GM23338 (cell line): ENCODE data around the gene PAK4. TPM values are rescaled to one million over a fixed set of nuclear protein-coding genes. Genes with fewer than 3 reads are reported as not detected.

Source experiments
- ATAC-seq: fragments of 200-7000 bp; cut with Tn5 transposase; 3 replicates; pipeline ENCODE4 v1.9.1; 2020
- DNase-seq: peaks from one replicate; pipeline ENCODE4 v3.0.0-alpha.2; 2015; ENCODE audit warnings: low spot score
- H2AFZ ChIP-seq: fragments of 200-600 bp; sonication (generic); 2 replicates; pipeline ENCODE4 v1.8.0; 2016; ENCODE audit warnings: antibody characterized with exemption, mild to moderate bottlenecking, moderate library complexity
- H3F3A ChIP-seq: fragments of 200-600 bp; sonication (generic); replicated peaks from 2 replicates; pipeline ENCODE4 v1.8.0; 2017; ENCODE audit warnings: antibody characterized with exemption, mixed run types, low read depth
- H3K27ac ChIP-seq: fragments of 200-600 bp; sonication (generic); 2 replicates; pipeline ENCODE4 v1.6.1; 2016; ENCODE audit warnings: low read depth
- H3K27me3 ChIP-seq: fragments of 200-600 bp; sonication (generic); 2 replicates; pipeline ENCODE4 v1.8.0; 2016; ENCODE audit warnings: mild to moderate bottlenecking, mixed run types, moderate library complexity; ENCODE audit not compliant: insufficient read depth
- H3K36me3 ChIP-seq: fragments of 200-600 bp; sonication (generic); 2 replicates; pipeline ENCODE4 v1.8.0; 2016; ENCODE audit warnings: mild to moderate bottlenecking; ENCODE audit not compliant: insufficient read depth
- H3K4me1 ChIP-seq: fragments of 200-600 bp; sonication (generic); 2 replicates; pipeline ENCODE4 v1.8.0; 2016; ENCODE audit warnings: mild to moderate bottlenecking, moderate library complexity; ENCODE audit not compliant: insufficient read depth
- H3K4me2 ChIP-seq: fragments of 200-600 bp; sonication (generic); 2 replicates; pipeline ENCODE4 v1.7.1; 2017; ENCODE audit warnings: mixed run types
- H3K4me3 ChIP-seq: fragments of 200-600 bp; sonication (generic); 2 replicates; pipeline ENCODE4 v1.6.1; 2016; ENCODE audit warnings: mixed run types
- H3K79me2 ChIP-seq: fragments of 200-600 bp; sonication (generic); replicated peaks from 2 replicates; pipeline ENCODE4 v1.8.0; 2017; ENCODE audit warnings: mild to moderate bottlenecking; ENCODE audit not compliant: insufficient read depth
- H3K9me2 ChIP-seq: fragments of 200-600 bp; sonication (generic); 2 replicates; pipeline ENCODE4 v1.8.0; 2017; ENCODE audit not compliant: insufficient read depth
- H4K20me1 ChIP-seq: fragments of 200-600 bp; sonication (generic); replicated peaks from 2 replicates; pipeline ENCODE4 v1.8.0; 2017; ENCODE audit warnings: mild to moderate bottlenecking; ENCODE audit not compliant: insufficient read depth
- H3K27ac Mint-ChIP-seq: 2 replicates; pipeline ENCODE4 v1.8.0; 2020; ENCODE audit warnings: inconsistent platforms, mild to moderate bottlenecking, moderate library complexity, mixed read lengths
- H3K27me3 Mint-ChIP-seq: 3 replicates; pipeline ENCODE4 v1.8.0; 2022; ENCODE audit warnings: low read depth, mild to moderate bottlenecking, moderate library complexity, mixed read lengths, inconsistent platforms; ENCODE audit not compliant: insufficient read depth, poor library complexity
- H3K36me3 Mint-ChIP-seq: 3 replicates; pipeline ENCODE4 v1.8.0; 2021; ENCODE audit warnings: low read depth, mild to moderate bottlenecking, inconsistent platforms, moderate library complexity, mixed read lengths
- H3K4me1 Mint-ChIP-seq: 3 replicates; pipeline ENCODE4 v1.8.0; 2020; ENCODE audit warnings: mild to moderate bottlenecking, inconsistent platforms, mixed read lengths
- H3K4me3 Mint-ChIP-seq: 3 replicates; pipeline ENCODE4 v1.8.0; 2021; ENCODE audit warnings: moderate library complexity, mild to moderate bottlenecking, inconsistent platforms, mixed read lengths
- H3K9me3 Mint-ChIP-seq: 3 replicates; pipeline ENCODE4 v1.8.0; 2020; ENCODE audit warnings: moderate library complexity, mild to moderate bottlenecking, inconsistent platforms, mixed read lengths
- CREB1 ChIP-seq: fragments of 250-450 bp; sonication (Bioruptor Pico); IDR thresholded peaks from 2 replicates; pipeline ENCODE4 v1.5.0; 2020; ENCODE audit warnings: low read depth, mild to moderate bottlenecking, moderate library complexity
- CTCF ChIP-seq, 2 experiments: fragments of 200-600 bp in 1 of 2; sonication (generic) in 1 of 2; conservative IDR thresholded peaks; 2 replicates each; pipeline versions ENCODE4 v1.5.1 to v1.6.1; 2016 to 2017; ENCODE audit warnings: antibody characterized with exemption in 2 of 2, low read depth in 2 of 2, mild to moderate bottlenecking in 2 of 2, moderate library complexity in 1 of 2
- ETS1 ChIP-seq: IDR thresholded peaks from 2 replicates; pipeline ENCODE4 v1.6.1; 2016; ENCODE audit warnings: antibody characterized with exemption
- EZH2 ChIP-seq: fragments of 200-600 bp; sonication (generic); IDR thresholded peaks from one replicate; pipeline ENCODE4 v1.8.0; 2017; ENCODE audit warnings: antibody characterized with exemption, mild to moderate bottlenecking, low read depth; ENCODE audit not compliant: unreplicated experiment
- EZH2phosphoT487 ChIP-seq: fragments of 200-600 bp; sonication (generic); IDR thresholded peaks from one replicate; pipeline ENCODE4 v1.8.1; 2018; ENCODE audit warnings: antibody characterized with exemption; ENCODE audit not compliant: unreplicated experiment
- JUNB ChIP-seq: IDR thresholded peaks from one replicate; pipeline ENCODE4 v1.6.1; 2016; ENCODE audit warnings: antibody characterized with exemption; ENCODE audit not compliant: unreplicated experiment
- NANOG ChIP-seq: IDR thresholded peaks from 2 replicates; pipeline ENCODE4 v1.6.1; 2016; ENCODE audit warnings: antibody characterized with exemption, borderline replicate concordance
- POLR2AphosphoS5 ChIP-seq: IDR thresholded peaks from 2 replicates; pipeline ENCODE4 v1.6.1; 2016; ENCODE audit warnings: antibody characterized with exemption, low read depth
- REST ChIP-seq: IDR thresholded peaks from one replicate; pipeline ENCODE4 v1.6.1; 2018; ENCODE audit warnings: antibody characterized with exemption; ENCODE audit not compliant: unreplicated experiment
- ZNF114 ChIP-seq: fragments of 250-450 bp; sonication (Bioruptor Pico); IDR thresholded peaks from 2 replicates; pipeline ENCODE4 v1.5.0; 2020; ENCODE audit warnings: mild to moderate bottlenecking, moderate library complexity
- ZNF331 ChIP-seq: fragments of 250-450 bp; sonication (Bioruptor Pico); IDR thresholded peaks from 2 replicates; pipeline ENCODE4 v1.5.0; 2020; ENCODE audit warnings: low read depth, mild to moderate bottlenecking, moderate library complexity
- ZNF462 ChIP-seq: fragments of 250-450 bp; sonication (Bioruptor Pico); IDR thresholded peaks from 2 replicates; pipeline ENCODE4 v1.5.0; 2020; ENCODE audit warnings: mild to moderate bottlenecking, moderate library complexity
- polyA plus RNA-seq: library from polyadenylated mRNA; unstranded; fragments of >200 nt; fragmentation: Nextera tagmentation; extraction: Ambion mirVana; gene quantifications from 2 replicates; pipeline ENCODE4 v1.2.1, GENCODE V29; 2016
- total RNA-seq: library from RNA; depleted of rRNA; stranded (reverse); fragments of >200 nt; shearing (Covaris generic); gene quantifications from 2 replicates; pipeline ENCODE4 v1.2.3, GENCODE V29; 2014

Gene PAK4
- total and polyA plus RNA-seq, 2 experiments from 2014 or later: 28.7 to 35.4 TPM

- Histone ChIP-seq H3K79me2 (peaks cover 94% of the 10 kb centered on the region), H3K9me2 (no peaks in the 10 kb centered on the region), H3K27me3 (no peaks in the 10 kb centered on the region), H3K27ac (no peak overlapping the region), H3F3A (no peaks in the 10 kb centered on the region; the same call in 1 of the 2 replicates), H3K4me1 (peaks cover 76% of the 10 kb centered on the region), H3K36me3 (no peaks in the 10 kb centered on the region), H4K20me1 (peaks cover 12% of the 10 kb centered on the region; the same call in 1 of the 2 replicates), H3K4me3 (no peak overlapping the region), H2AFZ (no peak overlapping the region), H3K4me2 (peak overlapping the region; percentile 62)
- H3K36me3 Mint-ChIP-seq: no peaks in the 10 kb centered on the region
- peaks cover 15% of the 10 kb centered on the region for H3K27me3 Mint-ChIP-seq
- ATAC-seq (no peak), DNase-seq (no peak)
- TF ChIP-seq CREB1 (CRISPR knock-in tag) (no peak), ZNF331 (CRISPR knock-in tag) (no peak), EZH2phosphoT487 (no peak), REST (no peak), EZH2 (no peak), POLR2AphosphoS5 (no peak), JUNB (no peak), ZNF114 (no peak), ZNF462 (CRISPR knock-in tag) (no peak), CTCF (conservative IDR thresholded peaks at IDR 0.05; ENCODE audit: low read depth in 2 of 2) (no peak), NANOG (no peak), ETS1 (no peak)
- H3K9me3 Mint-ChIP-seq: no peaks in the 10 kb centered on the region
- no peak overlapping the region; the same call in 2 of the 3 replicates for H3K4me3 Mint-ChIP-seq
- H3K27ac Mint-ChIP-seq: peak overlapping the region; percentile 79; the same call in 1 of the 2 replicates
- peaks cover 93% of the 10 kb centered on the region for H3K4me1 Mint-ChIP-seq
Measured at GRCh38 chr19:39136225-39136940, 10.8 kb downstream of the PAK4 start.
